ENCODE data around the gene HIVEP3.

The HIVEP3 gene

DNA sequence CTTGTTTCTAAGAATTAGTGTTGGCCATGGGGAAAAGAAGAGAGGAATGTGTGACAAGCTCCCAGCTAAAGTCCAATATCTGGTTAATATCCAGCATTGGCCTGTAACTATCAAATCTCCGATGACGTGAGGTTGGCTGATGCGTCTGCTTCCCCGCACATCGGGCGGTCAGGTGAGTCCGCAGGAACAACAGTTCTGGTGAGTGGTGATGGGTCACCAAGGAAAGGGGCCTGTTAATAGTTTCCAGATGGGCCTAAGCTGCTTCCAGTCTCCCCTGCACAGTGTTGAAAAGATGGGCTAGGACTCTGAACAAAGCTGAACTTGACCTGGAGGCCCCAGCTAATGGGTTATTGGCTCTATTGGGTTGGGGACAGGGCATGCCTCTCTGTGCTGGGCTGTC lies 241.1 kb downstream of the HIVEP3 start:
- no peak for DNase-seq

DNA sequence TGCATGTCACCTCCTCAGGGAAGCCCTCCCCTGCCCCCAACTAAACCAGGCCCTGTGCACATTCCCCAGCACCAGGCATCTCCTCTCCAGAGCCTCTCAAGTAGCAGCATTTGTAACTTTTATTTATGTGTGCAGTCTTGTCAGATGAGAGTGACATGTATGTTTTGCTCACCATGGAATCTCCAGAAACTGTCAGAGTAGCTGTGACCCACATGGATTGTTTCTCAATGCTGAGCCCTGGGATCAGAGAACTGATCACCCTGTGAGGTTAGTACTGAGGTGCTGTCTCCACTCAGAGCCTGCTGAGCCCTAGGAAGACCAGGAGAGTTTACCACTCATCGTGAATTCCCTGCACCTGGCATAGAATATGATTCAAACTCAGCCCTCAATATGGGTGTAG lies 243.3 kb downstream of the HIVEP3 start:
- DNase-seq, result no peak

DNA sequence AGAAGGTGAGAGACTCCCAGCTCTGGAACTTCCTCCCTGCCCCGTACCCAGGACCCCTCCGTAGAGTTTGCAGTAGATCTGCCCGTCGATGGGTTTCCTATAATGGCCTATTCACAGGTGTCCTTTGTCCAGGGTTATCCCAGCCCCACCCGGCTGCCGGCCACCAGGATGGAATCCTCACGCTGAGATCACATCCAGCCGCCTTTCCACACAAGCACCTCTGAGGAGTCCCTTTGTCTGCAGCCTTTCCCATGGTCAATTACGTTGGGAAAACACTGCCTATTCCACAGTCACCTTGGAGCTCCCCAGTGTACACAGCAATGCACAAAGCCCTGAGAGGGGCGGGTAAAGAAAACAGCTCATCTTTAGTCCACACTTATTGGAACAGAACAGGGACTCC lies 244.2 kb downstream of the HIVEP3 start:
- DNase-seq, result no peak

DNA sequence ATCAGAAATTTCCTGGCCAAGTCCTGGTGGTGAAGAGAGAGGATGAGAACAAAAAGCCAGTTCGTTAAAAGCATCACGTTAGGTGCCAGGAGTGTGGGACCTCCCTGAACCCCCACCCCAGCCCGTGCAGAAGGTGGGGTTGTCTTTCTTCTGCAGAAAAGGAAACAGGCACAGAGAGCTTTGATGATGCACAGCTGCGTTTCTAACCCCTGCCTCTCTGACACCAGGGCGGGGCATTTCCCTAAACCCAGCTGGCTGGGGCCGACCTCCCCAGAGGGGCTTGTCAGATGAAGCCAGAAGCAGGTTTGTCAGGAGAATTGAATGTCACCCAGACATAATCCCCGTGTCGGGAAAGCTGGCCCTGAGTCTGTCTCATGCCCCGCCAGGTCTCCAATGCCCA lies 244.9 kb downstream of the HIVEP3 start:
- DNase-seq, result no peak

DNA sequence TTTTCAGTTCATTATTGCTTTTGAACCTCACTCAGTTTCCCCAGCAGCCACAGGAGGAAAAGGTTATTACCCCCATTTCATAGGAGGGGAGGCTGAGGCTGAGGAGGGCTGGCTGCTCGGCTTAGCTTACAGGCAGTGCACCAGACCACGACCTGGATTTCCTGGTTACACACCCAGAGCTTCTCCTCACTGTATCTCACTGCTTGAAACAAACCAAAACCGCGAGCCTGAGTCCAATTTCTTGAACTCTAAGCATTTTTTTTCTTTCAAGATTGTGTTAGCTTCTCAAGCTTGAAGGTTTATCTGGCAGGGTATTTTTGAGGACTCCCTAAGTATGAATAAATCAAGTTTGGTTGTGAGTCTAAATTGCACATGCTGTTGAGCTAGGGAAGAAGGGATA lies 245.3 kb downstream of the HIVEP3 start:
- DNase-seq, result peak; percentile 3

DNA sequence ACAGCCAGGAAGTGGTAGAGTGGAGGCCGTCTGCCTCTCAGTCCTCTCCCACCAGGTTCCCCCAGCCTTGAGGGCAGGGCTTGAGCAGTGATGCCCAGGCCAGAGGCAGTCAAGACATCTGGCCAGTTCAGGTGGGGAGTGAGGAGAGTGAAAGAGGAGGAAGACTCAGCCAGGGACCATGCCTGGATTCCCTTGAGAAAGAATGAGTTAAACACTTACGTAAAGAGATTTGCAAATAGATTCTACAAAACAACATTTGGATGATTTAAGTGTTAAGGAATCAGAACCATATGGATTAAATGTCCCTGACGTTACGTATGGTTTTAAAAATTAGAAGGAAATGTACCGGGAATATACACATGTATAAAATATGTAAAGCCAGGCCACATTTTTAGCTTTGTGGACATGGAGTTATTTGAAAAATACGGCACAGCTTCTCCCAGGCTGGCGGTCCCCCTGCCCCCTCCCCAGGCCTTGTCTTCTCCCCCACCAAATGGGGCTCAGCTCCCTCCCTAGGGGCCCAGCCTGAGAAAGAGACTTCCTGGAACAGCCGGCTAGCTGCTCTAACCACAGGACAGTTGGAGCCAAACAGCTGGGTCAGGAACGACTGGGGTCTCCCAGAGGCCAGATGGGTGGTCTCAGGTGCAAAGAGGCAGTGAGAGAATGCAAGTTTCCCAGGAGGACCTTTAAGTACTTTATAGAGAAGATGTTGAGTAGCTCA lies 245.9 kb downstream of the HIVEP3 start:
- no peak for DNase-seq

DNA sequence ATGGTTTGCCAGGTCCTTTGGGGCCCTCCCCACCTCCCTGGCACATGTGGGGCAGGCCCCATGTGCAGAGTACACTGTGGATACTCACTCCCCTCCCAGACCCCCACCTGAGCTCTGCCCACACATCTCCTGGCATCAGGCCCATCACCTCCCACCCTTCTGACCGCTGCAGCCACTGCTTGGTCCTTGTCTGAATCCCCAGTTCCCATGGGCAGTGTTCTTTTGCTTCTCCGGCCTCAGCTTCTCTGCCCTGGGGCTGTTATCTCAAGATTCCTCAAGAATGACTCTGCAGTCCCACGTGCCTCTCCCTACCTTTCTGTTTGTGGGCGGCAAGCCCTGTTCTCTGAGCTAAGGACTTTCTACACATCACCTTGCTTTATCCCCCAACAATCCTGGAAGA lies 246.5 kb downstream of the HIVEP3 start:
- DNase-seq, result peak; percentile 15

DNA sequence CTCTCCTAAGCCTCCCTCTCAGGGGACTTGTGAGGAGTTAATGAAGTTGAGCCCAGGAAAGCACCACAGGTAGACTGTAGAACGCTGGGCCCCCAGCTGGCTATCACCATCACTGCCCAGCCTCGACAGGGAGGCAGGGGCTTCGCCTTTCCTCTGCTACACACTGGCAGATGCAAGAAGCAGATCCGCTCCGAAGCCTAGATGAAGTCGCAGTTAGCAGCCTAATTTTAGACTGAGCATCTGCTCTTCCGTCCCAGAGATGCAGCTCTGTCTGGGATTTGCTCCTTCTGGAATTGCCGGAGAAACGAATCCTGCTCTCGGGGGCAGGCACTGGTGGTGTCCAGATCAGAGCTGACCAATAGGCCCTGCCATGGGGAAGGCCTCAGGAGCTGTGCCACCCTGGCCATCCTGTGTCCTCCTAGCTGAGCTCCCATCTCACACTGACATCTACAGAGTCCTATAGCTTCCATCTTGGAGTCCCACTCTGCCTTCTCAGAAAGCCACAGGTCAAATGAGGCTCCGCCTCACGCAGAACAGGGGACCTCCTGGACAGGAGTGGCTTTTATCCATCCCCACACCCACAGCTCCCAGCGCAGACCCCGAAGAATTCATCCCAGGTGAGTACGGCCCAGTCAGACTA lies 247.5 kb downstream of the HIVEP3 start:
- no peak for DNase-seq

DNA sequence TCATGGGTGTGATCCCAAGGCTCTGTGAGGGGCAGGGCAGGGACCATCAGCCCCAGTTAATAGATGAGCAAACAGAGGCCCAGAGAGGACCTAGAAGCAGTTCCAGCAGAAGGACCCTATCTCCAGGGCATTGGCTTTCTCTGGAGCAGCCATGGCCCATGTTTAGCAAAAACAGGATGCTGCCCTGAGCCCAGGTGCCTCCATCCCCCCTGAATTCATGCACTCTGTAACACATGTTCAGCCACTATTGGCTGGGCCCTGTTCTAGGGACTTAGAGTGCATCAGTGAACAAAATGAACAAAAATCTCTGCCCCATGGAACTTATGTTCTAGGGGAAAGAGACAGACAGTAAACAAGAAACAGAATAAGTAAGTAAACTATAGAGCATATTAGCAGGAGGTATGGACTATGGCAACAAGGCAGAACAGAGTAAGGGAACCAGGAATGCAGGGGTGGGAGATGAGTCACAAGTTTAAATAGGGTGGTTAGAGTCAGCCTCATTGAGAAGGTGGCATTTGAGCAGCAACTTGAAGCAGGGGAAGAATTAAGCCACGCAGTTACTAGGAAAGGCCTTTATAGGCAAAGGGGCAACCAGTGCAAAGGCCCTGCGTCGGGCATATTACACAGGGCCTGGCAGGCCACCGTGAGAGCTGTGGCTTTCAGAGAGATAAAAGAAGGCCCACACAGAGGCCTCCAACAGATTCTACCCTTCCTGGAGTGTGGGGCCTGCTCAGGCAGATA lies 248.3 kb downstream of the HIVEP3 start:
- no peak for DNase-seq

DNA sequence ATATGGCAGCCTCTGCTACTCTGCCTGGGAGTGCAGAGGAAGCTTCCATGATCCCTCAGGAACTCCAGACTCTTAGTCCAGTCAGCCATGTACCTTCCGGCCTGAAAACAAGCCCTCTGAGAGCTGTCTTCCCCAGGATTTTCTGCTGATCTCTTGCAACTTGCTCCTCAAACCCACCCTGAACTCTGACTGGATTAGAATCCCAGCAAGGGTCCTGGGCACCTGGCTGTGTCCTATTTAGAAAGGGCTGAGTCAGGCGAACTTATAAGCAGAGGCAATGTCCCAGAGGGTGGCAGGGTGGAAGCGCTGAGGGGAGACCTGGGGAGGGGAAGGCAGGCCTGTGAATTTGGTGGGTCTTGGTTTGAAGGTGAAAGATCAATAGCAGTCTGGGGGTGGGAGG lies 249.8 kb downstream of the HIVEP3 start:
- DNase-seq, result no peak

DNA sequence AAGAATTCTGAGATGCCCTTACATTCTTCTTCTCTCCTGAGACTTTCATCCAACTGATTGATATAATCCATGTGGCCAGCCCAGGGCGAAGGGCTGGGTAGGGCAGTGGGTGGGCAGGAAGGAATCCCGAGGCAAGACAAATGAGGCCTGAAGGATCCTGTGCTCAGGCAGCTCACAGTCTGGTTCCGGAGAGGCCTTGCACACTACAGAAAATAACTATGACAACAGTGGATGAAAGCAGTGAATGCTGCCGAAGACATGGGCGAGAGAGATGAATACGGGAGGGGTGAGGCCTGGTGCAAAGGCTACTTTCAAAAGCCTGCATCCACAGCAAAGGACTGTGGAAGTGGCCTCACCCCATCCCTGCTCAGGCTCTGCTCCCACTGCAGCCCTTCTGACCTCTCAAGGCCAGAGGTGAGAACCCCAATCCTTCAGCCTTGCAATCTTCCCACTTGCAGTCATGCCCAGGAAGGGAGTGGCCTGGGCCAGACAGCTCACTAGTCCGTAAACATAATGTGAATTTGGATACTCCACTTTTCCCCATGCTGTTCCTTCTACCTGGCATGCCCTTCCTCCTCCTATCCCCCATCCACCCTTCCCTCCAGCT lies 250.6 kb downstream of the HIVEP3 start:
- DNase-seq, result no peak

DNA sequence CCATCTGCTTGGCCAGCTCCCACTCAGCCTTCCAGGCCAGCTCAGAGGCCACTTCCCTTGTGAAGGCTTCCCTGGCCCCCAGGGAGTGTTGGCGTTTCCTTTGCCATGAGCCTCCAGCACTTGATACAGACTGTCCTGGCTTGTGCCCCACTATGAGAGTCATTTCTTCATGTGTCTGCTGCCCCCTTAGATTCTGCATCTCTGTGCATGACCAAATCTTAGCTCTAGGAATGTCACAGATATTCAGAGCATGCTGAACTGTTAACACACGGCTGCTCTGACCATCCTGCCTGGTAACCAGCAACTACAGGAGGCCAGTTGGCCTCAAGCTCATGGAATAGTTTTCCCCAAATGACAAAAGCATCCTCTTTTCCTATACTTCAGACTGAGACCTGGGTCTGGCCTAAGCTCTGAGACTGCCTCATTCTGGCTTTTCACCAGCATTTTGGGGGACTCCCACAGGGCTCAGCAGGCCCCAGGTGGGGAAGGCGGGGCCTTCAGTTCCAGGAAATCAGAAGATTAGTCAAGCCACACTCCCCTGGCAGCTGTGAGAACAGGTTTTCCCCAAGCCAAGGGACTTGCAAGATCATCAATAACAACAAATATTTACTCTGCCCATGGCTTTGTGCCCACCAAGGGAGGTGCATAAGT lies 251.6 kb downstream of the HIVEP3 start:
- no peak for DNase-seq

DNA sequence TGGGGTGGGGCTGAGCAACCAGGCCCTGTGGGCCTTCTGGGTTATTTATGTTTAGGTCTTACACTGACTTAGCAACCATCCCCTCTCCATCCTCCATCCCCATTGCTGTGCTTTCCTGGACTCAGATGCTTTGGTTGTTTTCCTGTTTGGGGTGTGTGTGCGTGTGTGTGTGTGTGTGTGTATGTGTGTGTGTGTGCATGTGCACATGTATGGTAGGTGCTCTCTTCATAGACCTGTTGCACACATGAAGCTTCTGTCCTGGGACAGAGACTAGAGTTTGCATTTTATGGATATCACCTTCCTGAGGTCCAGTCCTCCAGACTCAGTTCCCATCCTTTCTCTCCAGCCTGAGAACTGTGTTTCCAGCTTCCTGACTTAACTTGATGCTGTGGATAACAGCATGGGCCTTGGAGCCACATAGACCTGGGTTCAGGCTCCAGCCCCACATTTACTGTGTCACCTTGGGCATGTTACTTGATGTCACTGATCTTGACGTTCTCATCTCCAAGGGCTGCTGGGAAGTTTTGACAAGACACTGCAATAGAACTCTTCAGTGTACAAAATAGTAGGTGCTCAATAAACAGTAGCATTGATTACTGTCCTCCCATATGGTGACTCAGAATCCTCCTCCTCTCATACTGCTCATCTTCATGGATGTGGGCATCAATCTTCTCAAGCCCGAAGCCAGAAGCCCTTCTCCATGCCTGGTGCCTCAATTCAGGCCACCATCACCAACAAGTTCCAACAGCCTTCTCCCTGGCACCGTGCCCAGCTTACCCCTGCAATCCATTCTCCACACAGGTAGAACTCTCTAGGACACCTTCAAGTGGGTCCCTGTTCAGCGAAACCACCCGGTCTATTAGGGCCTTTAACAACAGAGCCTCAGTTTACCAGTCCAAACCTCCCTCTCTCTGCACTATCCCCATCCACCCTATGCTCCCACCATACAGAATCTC lies 252.5 kb downstream of the HIVEP3 start:
- no peak for DNase-seq

DNA sequence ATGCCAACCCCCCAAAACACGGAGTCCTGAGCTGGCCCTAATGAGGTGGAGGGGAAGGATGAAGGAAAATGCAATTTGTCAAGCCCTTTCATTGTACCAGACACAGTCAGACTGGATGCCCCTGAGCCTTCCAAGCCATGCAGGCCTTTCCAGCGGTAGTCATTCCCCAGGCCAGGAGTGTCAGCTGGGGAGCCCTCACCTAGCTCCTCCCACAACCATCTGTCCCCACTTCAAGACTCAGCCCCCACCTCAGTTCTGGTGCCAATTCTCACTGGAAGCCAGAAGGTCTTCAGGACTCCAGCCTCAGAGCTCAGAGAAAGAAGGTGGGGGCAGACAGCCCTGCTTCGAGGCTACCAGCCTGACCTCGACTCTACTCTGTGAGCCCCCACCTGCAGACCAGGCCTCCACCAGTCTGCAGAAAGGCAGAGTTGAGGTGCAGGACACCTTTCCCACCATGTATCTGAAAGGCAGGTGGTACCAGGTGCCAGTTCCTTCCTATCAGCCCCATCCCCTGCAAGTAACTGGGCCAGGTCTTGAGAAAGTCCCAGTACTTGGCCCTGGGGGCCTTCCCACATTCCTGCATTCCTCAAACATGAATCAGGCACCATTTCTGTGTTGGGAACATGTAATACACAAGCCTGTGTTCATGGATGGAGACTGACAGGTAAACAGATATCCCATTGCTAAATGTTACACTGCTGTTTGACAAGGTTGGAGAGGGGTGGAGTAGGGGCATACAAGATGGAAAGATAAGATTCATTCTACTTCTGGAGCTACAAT lies 253.7 kb downstream of the HIVEP3 start:
- no peak for DNase-seq

DNA sequence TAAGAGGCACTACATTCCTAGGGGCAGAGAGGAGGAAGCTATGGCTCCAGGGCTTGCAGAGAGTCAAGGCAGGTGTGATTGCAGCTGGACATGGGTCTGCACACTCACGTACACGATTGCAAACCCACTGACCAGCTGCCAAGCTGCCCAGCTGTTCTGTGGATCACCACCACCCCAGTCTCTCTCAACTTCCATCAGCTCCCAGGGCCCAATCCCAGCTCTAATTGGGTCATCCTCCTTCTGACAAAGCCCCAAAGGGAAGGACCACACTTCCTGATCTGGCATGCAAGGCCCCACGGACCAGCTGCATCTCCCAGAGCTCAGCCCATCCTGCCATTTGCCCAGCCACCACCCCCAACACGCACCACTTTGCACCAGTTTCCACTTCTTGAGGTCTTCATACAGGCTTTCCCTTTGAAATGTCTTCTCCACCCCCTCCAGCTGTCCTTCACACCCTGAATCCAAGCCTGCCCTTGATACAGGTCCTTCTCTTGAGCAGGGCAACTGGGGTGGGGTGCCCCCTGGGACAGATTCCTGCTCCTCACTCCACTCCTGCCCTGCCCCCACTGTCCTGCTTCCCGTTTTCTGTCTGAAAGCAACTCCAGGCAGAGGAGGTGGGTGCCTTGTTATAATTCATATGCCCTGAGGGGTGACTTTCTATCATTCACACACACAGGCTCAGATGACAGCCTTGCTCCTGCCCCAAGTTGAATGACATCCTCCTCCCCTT lies 254.9 kb downstream of the HIVEP3 start:
- DNase-seq, result no peak

DNA sequence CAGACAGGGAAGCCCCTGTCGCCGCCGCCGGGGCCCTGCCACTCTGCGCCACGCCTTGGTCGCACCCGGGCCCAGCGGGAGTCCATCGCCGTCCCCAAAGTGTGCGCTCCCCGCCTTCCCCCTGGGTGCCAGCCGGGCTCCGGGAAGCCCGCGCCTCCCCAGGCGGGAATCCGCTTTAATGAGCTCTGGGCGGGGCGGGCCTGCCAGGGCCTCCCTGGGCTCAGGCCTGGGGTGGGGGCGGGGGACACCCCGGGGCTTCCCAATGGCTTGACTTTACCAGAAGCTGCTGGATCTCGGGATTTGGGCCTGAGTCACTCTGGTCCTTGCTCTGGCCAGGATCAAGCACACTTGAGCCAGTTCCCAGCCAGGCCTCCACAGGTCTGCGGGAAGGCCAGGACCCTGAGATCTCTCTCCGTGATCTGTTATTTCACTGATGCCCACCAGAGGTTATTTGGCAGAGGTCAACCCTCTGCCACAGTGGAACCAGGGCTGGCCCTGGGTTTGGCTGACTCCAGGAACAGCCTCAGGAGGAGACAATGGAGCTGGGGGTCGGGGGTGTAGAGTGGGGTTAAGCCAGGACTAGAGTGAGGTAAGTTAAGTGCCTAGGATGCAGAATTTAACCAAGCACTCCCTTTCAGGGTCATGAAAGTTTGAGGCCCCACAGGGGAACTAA lies 255.8 kb downstream of the HIVEP3 start:
- no peak for DNase-seq

DNA sequence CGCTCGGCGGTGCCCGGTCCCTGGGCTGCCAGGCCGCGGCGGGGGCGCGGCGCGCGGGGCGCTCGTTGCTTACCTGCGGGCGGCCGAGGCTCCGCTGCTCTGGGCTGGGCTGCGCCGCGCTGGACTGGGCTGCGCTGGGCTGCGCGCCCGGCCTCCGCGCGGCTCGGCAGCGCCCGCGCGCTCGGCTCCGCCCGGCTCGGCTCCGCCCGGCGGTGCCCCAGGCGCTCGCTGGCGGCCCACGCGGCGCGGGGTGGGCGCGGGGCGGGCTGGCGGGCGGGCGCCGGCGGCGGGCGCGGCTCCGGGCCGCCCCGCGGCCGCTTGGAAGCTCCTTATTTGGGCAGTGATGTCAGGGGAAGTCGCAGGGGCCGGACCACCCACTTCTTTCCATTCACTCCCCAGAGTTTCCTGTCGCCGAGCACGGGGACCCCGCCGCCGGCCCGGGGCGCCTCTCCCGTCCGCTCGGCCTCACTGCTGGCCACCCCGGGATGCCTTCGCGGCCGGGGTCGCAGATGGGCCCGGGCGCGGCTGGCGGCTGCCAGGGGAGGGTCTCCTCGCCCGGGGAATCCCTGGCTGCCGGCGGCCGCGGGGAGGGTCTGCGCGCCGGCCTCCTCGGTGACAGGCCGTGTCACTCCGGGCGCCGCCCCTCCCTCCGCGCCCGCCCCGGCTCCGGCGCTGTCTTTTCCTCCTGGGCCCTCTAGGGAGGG lies 256.5 kb downstream of the HIVEP3 start:
- DNase-seq, result no peak

DNA sequence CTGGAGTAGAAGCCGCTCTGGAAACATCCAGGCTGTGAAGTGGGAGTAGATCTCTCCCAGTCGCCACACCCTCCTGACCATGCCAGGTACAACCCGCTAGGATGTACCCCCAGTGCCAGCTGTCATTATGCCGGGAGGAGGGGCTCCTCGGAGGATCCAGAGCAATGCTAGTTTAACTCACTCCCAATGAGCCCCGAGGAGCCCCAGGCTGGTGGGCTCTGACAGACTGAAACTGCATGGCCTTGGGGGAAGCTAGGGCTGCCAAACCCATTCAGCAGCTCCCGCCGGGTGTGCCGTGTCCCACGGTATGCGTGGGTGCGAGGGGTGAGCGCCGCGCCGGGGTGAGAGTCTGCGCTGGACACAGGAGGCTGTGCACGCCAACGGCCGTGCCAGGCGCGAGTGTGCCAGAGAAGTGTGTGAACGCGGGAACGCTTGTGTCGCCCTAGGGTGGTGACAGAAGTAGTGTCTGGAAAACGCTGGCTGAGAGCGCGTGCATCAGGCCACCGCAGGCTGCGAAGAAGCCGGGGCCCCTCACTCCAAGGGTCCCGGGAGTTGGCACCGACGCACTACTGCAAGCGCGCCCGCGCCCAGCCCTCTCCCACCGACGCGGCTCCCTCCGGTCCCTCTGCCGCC lies 257.2 kb downstream of the HIVEP3 start:
- DNase-seq, result no peak
